ENCODE results near the gene SUSD1. TPM values are rescaled to one million over a fixed set of nuclear protein-coding genes. Genes with fewer than 3 reads are reported as not detected.

Gene SUSD1
- total and polyA plus RNA-seq, 8 donors, result 2.6 to 14.8 (median 4.4) TPM

GRCh38 chr9:112094241-112094640, 80.9 kb downstream of the SUSD1 start:
- Histone ChIP-seq H3K27me3 (no peaks in the 10 kb centered on the region), H3K27ac (no peak overlapping the region), H3K36me3 (no peaks in the 10 kb centered on the region), H3K4me1 (no peaks in the 10 kb centered on the region), H3K4me3 (no peak overlapping the region), H3K9me3 (no peaks in the 10 kb centered on the region)
- no peak for DNase-seq
- 46 to 70% methylated on average over 2 of the region's 2 CpGs for WGBS, 2 donors
- ATAC-seq, result no peak
- no peak for FAIRE-seq
- intact Hi-C loops (cut with DNase I), result no loop called here
- TF ChIP-seq, protein P1, sequence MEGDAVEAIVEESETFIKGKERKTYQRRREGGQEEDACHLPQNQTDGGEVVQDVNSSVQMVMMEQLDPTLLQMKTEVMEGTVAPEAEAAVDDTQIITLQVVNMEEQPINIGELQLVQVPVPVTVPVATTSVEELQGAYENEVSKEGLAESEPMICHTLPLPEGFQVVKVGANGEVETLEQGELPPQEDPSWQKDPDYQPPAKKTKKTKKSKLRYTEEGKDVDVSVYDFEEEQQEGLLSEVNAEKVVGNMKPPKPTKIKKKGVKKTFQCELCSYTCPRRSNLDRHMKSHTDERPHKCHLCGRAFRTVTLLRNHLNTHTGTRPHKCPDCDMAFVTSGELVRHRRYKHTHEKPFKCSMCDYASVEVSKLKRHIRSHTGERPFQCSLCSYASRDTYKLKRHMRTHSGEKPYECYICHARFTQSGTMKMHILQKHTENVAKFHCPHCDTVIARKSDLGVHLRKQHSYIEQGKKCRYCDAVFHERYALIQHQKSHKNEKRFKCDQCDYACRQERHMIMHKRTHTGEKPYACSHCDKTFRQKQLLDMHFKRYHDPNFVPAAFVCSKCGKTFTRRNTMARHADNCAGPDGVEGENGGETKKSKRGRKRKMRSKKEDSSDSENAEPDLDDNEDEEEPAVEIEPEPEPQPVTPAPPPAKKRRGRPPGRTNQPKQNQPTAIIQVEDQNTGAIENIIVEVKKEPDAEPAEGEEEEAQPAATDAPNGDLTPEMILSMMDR (IDR thresholded peaks at IDR 0.05), result no peak

DNA sequence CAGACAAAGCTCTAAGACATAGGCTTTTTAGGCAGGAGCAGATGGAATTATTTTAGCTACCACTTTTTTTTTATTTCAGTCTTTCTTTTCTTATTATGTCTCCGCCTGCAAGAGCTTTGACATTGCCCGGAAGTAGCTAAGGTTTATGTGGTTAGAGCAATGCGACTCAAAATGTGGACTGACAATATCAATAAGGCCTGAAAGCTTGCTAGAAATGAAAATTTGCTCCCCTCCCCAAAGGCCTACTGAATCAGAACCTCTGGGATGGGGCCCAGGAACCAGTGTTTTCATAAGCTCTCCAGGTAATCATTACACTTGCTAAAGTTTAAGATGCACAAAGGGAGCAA, 81.3 kb downstream of the SUSD1 start:
- no peaks in the 10 kb centered on the region for H3K4me1 ChIP-seq
- no peaks in the 10 kb centered on the region for H3K9me3 ChIP-seq
- 64 to 75% methylated on average over 3 of the region's 3 CpGs for WGBS, 2 donors
- intact Hi-C loops (cut with DNase I), result no loop called here
- no peaks in the 10 kb centered on the region for H3K36me3 ChIP-seq
- TF ChIP-seq, protein P1 (IDR thresholded peaks at IDR 0.05), result no peak
- H3K27ac ChIP-seq, result no peak overlapping the region
- DNase-seq, result no peak
- FAIRE-seq, result no peak
- no peak for ATAC-seq
- no peaks in the 10 kb centered on the region for H3K27me3 ChIP-seq
- no peak overlapping the region for H3K4me3 ChIP-seq

- intact Hi-C loops (cut with DNase I), result no loop called here
- H3K36me3 ChIP-seq, result no peaks in the 10 kb centered on the region
- H3K27ac ChIP-seq, result no peak overlapping the region
- H3K27me3 ChIP-seq, result no peaks in the 10 kb centered on the region
- H3K9me3 ChIP-seq, result no peaks in the 10 kb centered on the region
- WGBS, 2 donors, result 94 to 96% methylated on average over 5 of the region's 5 CpGs
- ATAC-seq, result no peak
- TF ChIP-seq, protein P1 (IDR thresholded peaks at IDR 0.05), result no peak
- H3K4me1 ChIP-seq, result no peaks in the 10 kb centered on the region
- no peak for DNase-seq
- no peak overlapping the region for H3K4me3 ChIP-seq
- no peak for FAIRE-seq
Measured at GRCh38 chr9:112093147-112093869, 81.8 kb downstream of the SUSD1 start.

DNA sequence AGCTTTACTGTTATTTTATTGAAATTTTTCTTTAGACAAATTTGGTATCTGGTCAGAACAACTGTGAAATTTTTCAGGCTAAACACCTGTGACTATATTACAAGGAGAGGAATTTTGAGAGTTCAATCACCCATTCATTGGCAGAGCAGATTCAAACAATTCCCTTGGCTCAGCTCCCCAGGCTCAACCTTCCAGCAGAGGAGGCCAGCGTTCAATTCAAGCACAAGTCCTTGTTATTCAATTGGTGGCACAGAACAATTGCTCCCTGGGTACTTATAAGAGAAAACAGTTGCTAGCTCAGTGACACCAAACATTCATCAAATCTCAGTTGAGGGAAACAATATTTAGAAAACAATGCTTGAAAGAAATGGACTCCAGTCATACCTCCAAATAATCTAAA, 83.3 kb downstream of the SUSD1 start:
- FAIRE-seq (no peak), DNase-seq (peak in 2 of 6 donors; percentile 17 to 29), ATAC-seq (peak in 3 of 4 donors; percentile 71 to 80 (median 78))
- 3 to 12% methylated on average over 1 of the region's 1 CpG for WGBS, 2 donors
- Histone ChIP-seq H3K9me3 (no peaks in the 10 kb centered on the region), H3K4me3 (no peak overlapping the region), H3K27me3 (no peaks in the 10 kb centered on the region), H3K27ac (no peak overlapping the region), H3K4me1 (no peaks in the 10 kb centered on the region), H3K36me3 (no peaks in the 10 kb centered on the region)
- intact Hi-C loops (cut with DNase I), result no loop called here
- TF ChIP-seq, protein P1 (IDR thresholded peaks at IDR 0.05), result no peak

- Histone ChIP-seq H3K4me1 (no peaks in the 10 kb centered on the region), H3K27ac (no peak overlapping the region), H3K9me3 (no peaks in the 10 kb centered on the region), H3K36me3 (no peaks in the 10 kb centered on the region), H3K4me3 (no peak overlapping the region), H3K27me3 (no peaks in the 10 kb centered on the region)
- no peak for FAIRE-seq
- intact Hi-C loops (cut with DNase I), result no loop called here
- ATAC-seq, result no peak
- TF ChIP-seq, protein P1 (IDR thresholded peaks at IDR 0.05), result no peak
- DNase-seq, result no peak
Measured at GRCh38 chr9:112087506-112087905, 87.6 kb downstream of the SUSD1 start.
